K562 (cell line): ENCODE results near the gene CRABP2. TPM values are rescaled to one million over a fixed set of nuclear protein-coding genes. Genes with fewer than 3 reads are reported as not detected.

Experiments
- ATAC-seq: fragments of 200-7000 bp; cut with Tn5 transposase; 3 replicates; pipeline ENCODE4 v1.9.1; 2020; ENCODE audit warnings: moderate library complexity
- BruUV-seq: library from RNA; stranded (reverse); fragments of 400-500 nt; replicated peaks from 2 replicates; lab custom pipeline; 2021; lab: Mats Ljungman, UMichigan
- CTCF ChIA-PET: fragments of 300-600 bp; formaldehyde crosslinking; extraction: SDS; loops from one replicate; lab custom pipeline; 2021; ENCODE audit warnings: low intra/inter-chr PET ratio; lab: Yijun Ruan, JAX
- POLR2A ChIA-PET: fragments of 300-600, 350-650 bp; sonication (Branson Sonifier 250); formaldehyde crosslinking; extraction: SDS; loops from one replicate; lab custom pipeline; 2021; ENCODE audit warnings: antibody characterized with exemption, inconsistent platforms; lab: Yijun Ruan, JAX
- DNase-seq, 4 experiments: peaks; one replicate each; pipeline versions ENCODE4 v3.0.0 to v3.0.0-alpha.2; 2011 to 2018; ENCODE audit warnings: low spot score in 3 of 4, mixed read lengths in 3 of 4; ENCODE audit errors: extremely low read depth in 1 of 4
- FAIRE-seq: peaks from 2 replicates; lab custom pipeline; 2011; peaks lifted over from hg19 to GRCh38; lab: Jason Lieb, UNC
- H2AFZ ChIP-seq: 2 replicates; pipeline ENCODE4 v1.6.0; 2011; ENCODE audit warnings: low read depth, low read length, control low read depth, inconsistent platforms
- H3K27ac ChIP-seq: fragments of 200-600 bp; 3 replicates; pipeline ENCODE4 v1.8.0; 2011; ENCODE audit warnings: low read depth, mild to moderate bottlenecking, control low read depth, inconsistent platforms, low read length, moderate library complexity, mixed read lengths; ENCODE audit errors: extremely low read depth
- H3K27me3 ChIP-seq, 2 experiments: fragments of 300-600 bp in 1 of 2; 2 replicates in 1 of 2; 3 replicates in 1 of 2; pipeline versions ENCODE4 v1.6.0 to v1.8.0; 2011; ENCODE audit warnings: inconsistent platforms in 2 of 2, low read length in 2 of 2, mild to moderate bottlenecking in 1 of 2, mixed read lengths in 1 of 2, moderate library complexity in 1 of 2; ENCODE audit not compliant: control insufficient read depth in 2 of 2, insufficient read depth in 2 of 2
- H3K36me3 ChIP-seq: fragments of 300-600 bp; 3 replicates; pipeline ENCODE4 v1.8.0; 2011; ENCODE audit warnings: mild to moderate bottlenecking, low read length, inconsistent platforms; ENCODE audit not compliant: control insufficient read depth, insufficient read depth
- H3K4me1 ChIP-seq, 2 experiments: fragments of 200-600 bp in 1 of 2; replicated peaks in 1 of 2; 2 replicates in 1 of 2; 3 replicates in 1 of 2; pipeline versions ENCODE4 v1.5.1 to v1.8.0; 2011; ENCODE audit warnings: inconsistent platforms in 2 of 2, low read length in 2 of 2, mild to moderate bottlenecking in 1 of 2, mixed read lengths in 1 of 2, moderate library complexity in 1 of 2; ENCODE audit not compliant: control insufficient read depth in 2 of 2, insufficient read depth in 2 of 2
- H3K4me2 ChIP-seq: 2 replicates; pipeline ENCODE4 v1.6.1; 2011; ENCODE audit warnings: low read length, control low read depth, inconsistent platforms, mixed read lengths; ENCODE audit not compliant: insufficient read depth
- H3K4me3 ChIP-seq: fragments of 200-600 bp; sonication (generic), shearing (Covaris generic); 2 replicates; pipeline ENCODE4 v1.5.1; 2016; ENCODE audit warnings: control low read depth, inconsistent platforms
- H3K79me2 ChIP-seq: fragments of 200-600 bp; 3 replicates; pipeline ENCODE4 v1.8.0; 2011; ENCODE audit warnings: low read length, inconsistent platforms; ENCODE audit not compliant: control insufficient read depth, insufficient read depth
- H3K9ac ChIP-seq, 2 experiments: 2 replicates each; pipeline versions ENCODE4 v1.6.0 to v1.6.1; 2011; ENCODE audit warnings: low read depth in 2 of 2, low read length in 2 of 2, control low read depth in 1 of 2, inconsistent platforms in 1 of 2, mild to moderate bottlenecking in 1 of 2, mixed read lengths in 1 of 2; ENCODE audit not compliant: insufficient read depth in 1 of 2
- H3K9me1 ChIP-seq: one replicate; pipeline ENCODE4 v1.6.0; 2011; ENCODE audit warnings: inconsistent platforms, mild to moderate bottlenecking, low read length, moderate library complexity; ENCODE audit not compliant: control insufficient read depth, insufficient read depth
- H3K9me3 ChIP-seq: replicated peaks from 2 replicates; pipeline ENCODE4 v1.5.1; 2011; ENCODE audit warnings: low read depth, low read length, inconsistent platforms; ENCODE audit not compliant: control insufficient read depth, insufficient read depth
- H4K20me1 ChIP-seq: replicated peaks from 2 replicates; pipeline ENCODE4 v1.6.1; 2011; ENCODE audit warnings: low read length, inconsistent platforms, mixed read lengths; ENCODE audit not compliant: control insufficient read depth, insufficient read depth
- CEBPG ChIP-seq, 3 experiments: fragments of 200-800 bp in 1 of 3; sonication (Bioruptor generic) in 1 of 3; sonication (generic) in 1 of 3; formaldehyde crosslinking in 1 of 3; IDR thresholded peaks in 2 of 3; conservative IDR thresholded peaks in 1 of 3; 2 replicates each; pipeline versions ENCODE4 v1.6.1 to v1.8.0; 2016 to 2022; ENCODE audit warnings: missing compliant biosample characterization in 2 of 3, missing genetic modification characterization in 2 of 3, mild to moderate bottlenecking in 1 of 3, missing genetic modification reagents in 1 of 3
- MAZ ChIP-seq, 2 experiments: fragments of 450-650 bp in 1 of 2; sonication (generic) in 1 of 2; formaldehyde crosslinking; IDR thresholded peaks in 1 of 2; conservative IDR thresholded peaks in 1 of 2; 2 replicates each; pipeline versions ENCODE4 v1.4.0 to v1.5.0; 2020; ENCODE audit warnings: mild to moderate bottlenecking in 1 of 2, missing genetic modification reagents in 1 of 2
- PPARD ChIP-seq: fragments of 250-450 bp; sonication (Bioruptor Pico); IDR thresholded peaks from 2 replicates; pipeline ENCODE4 v1.8.0; 2022; ENCODE audit warnings: inconsistent platforms, mild to moderate bottlenecking, moderate library complexity
- SRF ChIP-seq, 2 experiments: fragments of 250-450, 450-650 bp in 1 of 2; sonication (Bioruptor Pico) in 1 of 2; sonication (generic) in 1 of 2; formaldehyde crosslinking; IDR thresholded peaks; 2 replicates each; pipeline versions ENCODE4 v1.5.0 to v1.5.1; 2020 to 2022; ENCODE audit warnings: mild to moderate bottlenecking in 1 of 2, missing genetic modification reagents in 1 of 2
- ZNF175 ChIP-seq: fragments of 200-800 bp; sonication (Bioruptor generic); IDR thresholded peaks from 2 replicates; pipeline ENCODE4 v1.6.1; 2016; ENCODE audit warnings: low read depth, mild to moderate bottlenecking, missing genetic modification characterization, missing compliant biosample characterization
- ZNF253 ChIP-seq: fragments of 250-450 bp; sonication (Bioruptor Pico); conservative IDR thresholded peaks from 2 replicates; pipeline ENCODE4 v1.6.1; 2021; ENCODE audit warnings: mild to moderate bottlenecking
- WGBS: fragments of 100-300 bp; shearing (Covaris generic); methylation state at CpG from one replicate; pipeline ENCODE4 v1.1.6; 2016; ENCODE audit warnings: low coverage, mixed read lengths; ENCODE audit not compliant: insufficient coverage; ENCODE audit errors: missing lambda C conversion rate; 5-methylcytosine and 5-hydroxymethylcytosine counted together
- in situ Hi-C: fragments of 300-500 bp; cut with MboI; formaldehyde crosslinking; loops from 4 replicates; pipeline ENCODE4 v1.15.0; 2018; ENCODE audit warnings: inconsistent platforms, mixed read lengths
- intact Hi-C: fragments of 100-400 bp; cut with micrococcal nuclease; formaldehyde crosslinking; loops from 2 replicates; pipeline ENCODE4 v1.14.2; 2022
- polyA plus RNA-seq, 8 experiments: library from polyadenylated mRNA; depleted of rRNA in 4 of 8; stranded (reverse) in 5 of 8; unstranded in 3 of 8; fragments of >200 nt; fragmentation: Nextera tagmentation in 2 of 8; fragmentation: Illumina TruSeq in 1 of 8; extraction: Ambion mirVana in 2 of 8; extraction: Trizol in 1 of 8; gene quantifications; 2 replicates each; pipeline versions ENCODE4 v1.2.1 to v1.2.3, GENCODE V29; 2011 to 2014; ENCODE audit warnings: inconsistent platforms in 1 of 8, missing spikeins in 1 of 8
- total RNA-seq, 7 experiments: library from RNA; depleted of rRNA in 6 of 7; stranded (reverse); fragments of >200 nt in 6 of 7; fragmentation: Illumina TruSeq in 2 of 7; extraction: Trizol in 2 of 7; gene quantifications; 2 replicates each; pipeline versions ENCODE4 v1.2.1 to v1.2.3, GENCODE V29; 2011 to 2021; ENCODE audit warnings: low replicate concordance in 1 of 7
- TF ChIP-seq, protein P1 (sequence below): fragments of 450-650 bp; IDR thresholded peaks from 2 replicates; pipeline ENCODE4 v1.7.1; 2018; ENCODE audit warnings: mild to moderate bottlenecking, low read depth; ENCODE audit not compliant: partially characterized antibody
- TF ChIP-seq, protein P2 (sequence below): fragments of 250-450 bp; sonication (Bioruptor Pico); IDR thresholded peaks from 2 replicates; pipeline ENCODE4 v1.5.0; 2022; ENCODE audit warnings: mild to moderate bottlenecking
- TF ChIP-seq, protein P3 (sequence below), 2 experiments: fragments of 450-650 bp; IDR thresholded peaks; 2 replicates each; pipeline ENCODE4 v1.6.1; 2018; ENCODE audit warnings: mild to moderate bottlenecking in 2 of 2, low read depth in 1 of 2; ENCODE audit not compliant: partially characterized antibody in 2 of 2

CRABP2 gene
- total and polyA plus RNA-seq, 9 of the 15 experiments (the other 6 are each of a cell fraction or from before 2014, with no cell fraction given) = 0.30 to 2.5 (median 0.82) TPM

DNA sequence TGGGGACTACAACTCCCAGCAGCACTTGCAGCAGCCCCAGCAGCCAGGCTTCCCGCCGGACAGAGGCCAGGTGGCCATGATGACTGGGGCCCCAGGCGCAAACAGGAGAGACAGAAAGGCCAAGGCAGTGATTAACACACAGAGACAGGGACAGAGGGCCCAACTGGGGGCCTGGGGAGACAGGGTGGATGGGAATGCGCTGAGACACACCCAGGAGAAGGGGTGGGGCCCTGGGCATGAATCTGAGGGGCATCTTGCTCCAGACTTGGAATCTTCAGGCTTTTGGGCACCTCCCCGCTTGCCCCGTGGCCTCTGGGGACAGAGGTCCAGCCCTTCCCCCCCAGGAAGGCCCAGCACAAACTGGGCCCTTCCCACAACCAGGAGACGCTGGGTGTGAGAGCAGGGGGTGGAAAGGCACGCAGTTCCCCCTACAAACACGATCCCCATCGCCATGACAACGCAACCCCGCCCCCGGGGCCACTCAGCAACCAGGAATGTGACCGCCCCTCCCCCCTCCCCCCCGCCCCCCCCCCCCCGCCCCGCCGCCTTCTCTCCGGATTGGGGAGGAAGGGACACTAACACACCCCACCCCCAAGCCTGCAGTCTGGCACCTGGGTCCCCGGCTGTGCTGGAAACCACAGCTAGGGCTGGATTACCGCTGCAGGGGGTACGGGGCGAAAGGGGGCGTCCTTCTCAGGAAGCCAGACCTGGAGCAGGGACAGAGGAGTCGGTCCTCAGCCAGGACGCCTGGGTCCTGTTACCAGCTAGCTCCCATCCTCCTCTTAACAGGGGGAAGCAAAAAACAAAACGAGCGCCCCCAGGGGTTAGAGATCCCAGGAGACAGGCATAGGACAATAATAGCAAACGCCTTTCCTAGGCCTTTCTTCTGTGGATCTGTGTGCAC is 41.6 kb upstream of the CRABP2 start:
- in situ Hi-C loops (loop anchor here (25.0 kb wide), 1 partner anchor 1435 kb away; the partner anchor contains the start of genes FDPS, PKLR and RUSC1), intact Hi-C loops (no loop called here)
- Histone ChIP-seq H3K36me3 (peaks cover 72% of the 10 kb centered on the region), H3K79me2 (peaks cover 81% of the 10 kb centered on the region), H3K9me3 (no peaks in the 10 kb centered on the region), H3K27me3 (no peaks in the 10 kb centered on the region), H3K9ac (peak overlapping the region; percentile 94 to 96), H3K4me1 (peaks cover 39 to 50% of the 10 kb centered on the region in 2 experiments), H3K27ac (peak overlapping the region; percentile 97), H4K20me1 (peaks cover 26% of the 10 kb centered on the region), H3K4me2 (peak overlapping the region; percentile 97), H2AFZ (no peak overlapping the region; the same call in 1 of the 2 replicates), H3K4me3 (peak overlapping the region; percentile 95), H3K9me1 (no peaks in the 10 kb centered on the region)
- ATAC-seq (peak; percentile 56), DNase-seq (peak; percentile 85 to 92 (median 88)), FAIRE-seq (no peak)
- POLR2A ChIA-PET = interaction anchor here (0.6 to 1.7 kb wide), 5 partner anchors 16 to 149 kb away, joined by 3 to 4 read pairs (median 3); partner anchors contain the start of gene PRCC
- CTCF ChIA-PET = no interaction called here
- WGBS = 2% methylated on average over 17 of the region's 29 CpGs
- BruUV-seq = no TSS peak
- TF ChIP-seq, protein P1, sequence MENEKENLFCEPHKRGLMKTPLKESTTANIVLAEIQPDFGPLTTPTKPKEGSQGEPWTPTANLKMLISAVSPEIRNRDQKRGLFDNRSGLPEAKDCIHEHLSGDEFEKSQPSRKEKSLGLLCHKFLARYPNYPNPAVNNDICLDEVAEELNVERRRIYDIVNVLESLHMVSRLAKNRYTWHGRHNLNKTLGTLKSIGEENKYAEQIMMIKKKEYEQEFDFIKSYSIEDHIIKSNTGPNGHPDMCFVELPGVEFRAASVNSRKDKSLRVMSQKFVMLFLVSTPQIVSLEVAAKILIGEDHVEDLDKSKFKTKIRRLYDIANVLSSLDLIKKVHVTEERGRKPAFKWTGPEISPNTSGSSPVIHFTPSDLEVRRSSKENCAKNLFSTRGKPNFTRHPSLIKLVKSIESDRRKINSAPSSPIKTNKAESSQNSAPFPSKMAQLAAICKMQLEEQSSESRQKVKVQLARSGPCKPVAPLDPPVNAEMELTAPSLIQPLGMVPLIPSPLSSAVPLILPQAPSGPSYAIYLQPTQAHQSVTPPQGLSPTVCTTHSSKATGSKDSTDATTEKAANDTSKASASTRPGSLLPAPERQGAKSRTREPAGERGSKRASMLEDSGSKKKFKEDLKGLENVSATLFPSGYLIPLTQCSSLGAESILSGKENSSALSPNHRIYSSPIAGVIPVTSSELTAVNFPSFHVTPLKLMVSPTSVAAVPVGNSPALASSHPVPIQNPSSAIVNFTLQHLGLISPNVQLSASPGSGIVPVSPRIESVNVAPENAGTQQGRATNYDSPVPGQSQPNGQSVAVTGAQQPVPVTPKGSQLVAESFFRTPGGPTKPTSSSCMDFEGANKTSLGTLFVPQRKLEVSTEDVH = no peak
- TF ChIP-seq ZNF175 (no peak), ZNF253 (CRISPR knock-in tag) (no peak), CEBPG (CRISPR knock-in tag; IDR thresholded peaks at IDR 0.05) (no peak), CEBPG (tag; conservative IDR thresholded peaks at IDR 0.05 in 1 of 2, IDR thresholded peaks at IDR 0.05 in 1 of 2) (no peak), SRF (CRISPR knock-in tag; IDR thresholded peaks at IDR 0.05) (no peak), PPARD (CRISPR knock-in tag) (no peak), MAZ (CRISPR knock-in tag; conservative IDR thresholded peaks at IDR 0.05 in 1 of 2, IDR thresholded peaks at IDR 0.05 in 1 of 2) (peak in 1 of 2 experiments; percentile 58; a peak in 2 of 4 replicates)
- TF ChIP-seq, protein P2, sequence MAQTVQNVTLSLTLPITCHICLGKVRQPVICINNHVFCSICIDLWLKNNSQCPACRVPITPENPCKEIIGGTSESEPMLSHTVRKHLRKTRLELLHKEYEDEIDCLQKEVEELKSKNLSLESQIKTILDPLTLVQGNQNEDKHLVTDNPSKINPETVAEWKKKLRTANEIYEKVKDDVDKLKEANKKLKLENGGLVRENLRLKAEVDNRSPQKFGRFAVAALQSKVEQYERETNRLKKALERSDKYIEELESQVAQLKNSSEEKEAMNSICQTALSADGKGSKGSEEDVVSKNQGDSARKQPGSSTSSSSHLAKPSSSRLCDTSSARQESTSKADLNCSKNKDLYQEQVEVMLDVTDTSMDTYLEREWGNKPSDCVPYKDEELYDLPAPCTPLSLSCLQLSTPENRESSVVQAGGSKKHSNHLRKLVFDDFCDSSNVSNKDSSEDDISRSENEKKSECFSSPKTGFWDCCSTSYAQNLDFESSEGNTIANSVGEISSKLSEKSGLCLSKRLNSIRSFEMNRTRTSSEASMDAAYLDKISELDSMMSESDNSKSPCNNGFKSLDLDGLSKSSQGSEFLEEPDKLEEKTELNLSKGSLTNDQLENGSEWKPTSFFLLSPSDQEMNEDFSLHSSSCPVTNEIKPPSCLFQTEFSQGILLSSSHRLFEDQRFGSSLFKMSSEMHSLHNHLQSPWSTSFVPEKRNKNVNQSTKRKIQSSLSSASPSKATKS (CRISPR knock-in tag) = no peak
- TF ChIP-seq, protein P3, sequence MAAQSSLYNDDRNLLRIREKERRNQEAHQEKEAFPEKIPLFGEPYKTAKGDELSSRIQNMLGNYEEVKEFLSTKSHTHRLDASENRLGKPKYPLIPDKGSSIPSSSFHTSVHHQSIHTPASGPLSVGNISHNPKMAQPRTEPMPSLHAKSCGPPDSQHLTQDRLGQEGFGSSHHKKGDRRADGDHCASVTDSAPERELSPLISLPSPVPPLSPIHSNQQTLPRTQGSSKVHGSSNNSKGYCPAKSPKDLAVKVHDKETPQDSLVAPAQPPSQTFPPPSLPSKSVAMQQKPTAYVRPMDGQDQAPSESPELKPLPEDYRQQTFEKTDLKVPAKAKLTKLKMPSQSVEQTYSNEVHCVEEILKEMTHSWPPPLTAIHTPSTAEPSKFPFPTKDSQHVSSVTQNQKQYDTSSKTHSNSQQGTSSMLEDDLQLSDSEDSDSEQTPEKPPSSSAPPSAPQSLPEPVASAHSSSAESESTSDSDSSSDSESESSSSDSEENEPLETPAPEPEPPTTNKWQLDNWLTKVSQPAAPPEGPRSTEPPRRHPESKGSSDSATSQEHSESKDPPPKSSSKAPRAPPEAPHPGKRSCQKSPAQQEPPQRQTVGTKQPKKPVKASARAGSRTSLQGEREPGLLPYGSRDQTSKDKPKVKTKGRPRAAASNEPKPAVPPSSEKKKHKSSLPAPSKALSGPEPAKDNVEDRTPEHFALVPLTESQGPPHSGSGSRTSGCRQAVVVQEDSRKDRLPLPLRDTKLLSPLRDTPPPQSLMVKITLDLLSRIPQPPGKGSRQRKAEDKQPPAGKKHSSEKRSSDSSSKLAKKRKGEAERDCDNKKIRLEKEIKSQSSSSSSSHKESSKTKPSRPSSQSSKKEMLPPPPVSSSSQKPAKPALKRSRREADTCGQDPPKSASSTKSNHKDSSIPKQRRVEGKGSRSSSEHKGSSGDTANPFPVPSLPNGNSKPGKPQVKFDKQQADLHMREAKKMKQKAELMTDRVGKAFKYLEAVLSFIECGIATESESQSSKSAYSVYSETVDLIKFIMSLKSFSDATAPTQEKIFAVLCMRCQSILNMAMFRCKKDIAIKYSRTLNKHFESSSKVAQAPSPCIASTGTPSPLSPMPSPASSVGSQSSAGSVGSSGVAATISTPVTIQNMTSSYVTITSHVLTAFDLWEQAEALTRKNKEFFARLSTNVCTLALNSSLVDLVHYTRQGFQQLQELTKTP (IDR thresholded peaks at IDR 0.05; ENCODE audit: low read depth in 1 of 2, partially characterized antibody in 2 of 2) = peak; percentile 38 to 77
